ENCODE results near the gene AP5M1. TPM values are rescaled to one million over a fixed set of nuclear protein-coding genes. Genes with fewer than 3 reads are reported as not detected.

The AP5M1 gene
- total and polyA plus RNA-seq, 9 donors = 22.9 to 36.1 (median 32.1) TPM

Other genes with a start within 250 kb of the AP5M1 start
- 51.2 TPM for gene EXOC5, start 66 bp upstream of the AP5M1 start, total RNA-seq
- gene EXOC5, start 66 bp upstream of the AP5M1 start, polyA plus RNA-seq (ENCODE audit: insufficient read depth in 1 of 8, insufficient read length in 8 of 8, low replicate concordance in 1 of 8) = 10 to 100 TPM; 37.8 to 64.7 (median 58.1) TPM
- gene NAA30, start 121.6 kb downstream of the AP5M1 start, total RNA-seq = 19.0 TPM
- gene NAA30, start 121.6 kb downstream of the AP5M1 start, polyA plus RNA-seq (ENCODE audit: insufficient read depth in 1 of 8, insufficient read length in 8 of 8, low replicate concordance in 1 of 8) = 10 to 100 TPM; 15.8 to 25.0 (median 22.4) TPM
- not detected for gene CCDC198, start 224.9 kb downstream of the AP5M1 start, total RNA-seq
- gene CCDC198, start 224.9 kb downstream of the AP5M1 start, polyA plus RNA-seq (ENCODE audit: insufficient read depth in 1 of 8, insufficient read length in 8 of 8, low replicate concordance in 1 of 8) = 1 to 10 TPM in 1 of 8 donors, under 1 TPM in 4, not detected in 3; 0.14 to 5.1 (median 0.40) TPM